ENCODE results near the gene CABLES2.

DNA sequence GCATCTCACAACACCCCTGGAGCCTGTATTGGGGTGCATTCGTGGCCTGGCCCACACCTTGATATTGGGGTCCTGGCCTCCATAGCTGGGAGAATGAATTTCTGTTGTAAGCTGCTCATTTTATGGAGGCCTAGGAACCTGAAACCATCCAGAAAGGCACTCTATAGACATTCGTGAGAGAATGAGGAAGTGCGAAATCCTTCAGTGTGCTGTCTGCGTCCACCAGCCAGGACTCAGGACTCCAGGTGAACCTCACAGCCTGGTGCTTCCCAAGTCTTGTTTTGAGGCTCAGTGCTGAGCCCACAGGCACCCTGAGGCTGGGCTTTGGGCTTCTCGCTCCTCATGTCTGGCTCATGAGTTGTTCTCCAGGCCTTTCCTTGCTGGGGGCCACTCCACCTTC is 32.1 kb upstream of the CABLES2 start:
- TF ChIP-seq HDAC2 (IDR thresholded peaks at IDR 0.05) (no peak), CEBPB (IDR thresholded peaks at IDR 0.05) (no peak)
